Caco-2 (cell line): ENCODE results near the gene ZC3HAV1L. TPM values are rescaled to one million over a fixed set of nuclear protein-coding genes. Genes with fewer than 3 reads are reported as not detected.
"Not testable (repeated sequence)": the region's sequence is repeated elsewhere in the genome, so short reads cannot be mapped to it uniquely, and the experiment has no call there.

Source experiments
- BruUV-seq: library from RNA; stranded (reverse); fragments of 400-500 nt; replicated peaks from 2 replicates; lab custom pipeline; 2021; lab: Mats Ljungman, UMichigan
- CTCF ChIA-PET: fragments of 300-600 bp; sonication (Branson Sonifier 250); formaldehyde crosslinking; loops from one replicate; lab custom pipeline; 2022; ENCODE audit warnings: antibody characterized with exemption; lab: Charles Lee
- POLR2A ChIA-PET: fragments of 300-600 bp; sonication (Branson Sonifier 250); formaldehyde crosslinking; loops from one replicate; lab custom pipeline; 2022; ENCODE audit warnings: antibody characterized with exemption; lab: Charles Lee
- DNase-seq, 2 experiments: peaks; one replicate each; pipeline versions ENCODE4 v3.0.0 to v3.0.0-alpha.2; 2020 to 2022
- H3K27me3 ChIP-seq: replicated peaks from 2 replicates; pipeline ENCODE4 v1.6.0; 2011; ENCODE audit warnings: low read length; ENCODE audit not compliant: control insufficient read depth, insufficient read depth
- H3K36me3 ChIP-seq: 2 replicates; pipeline ENCODE4 v1.5.1; 2011; ENCODE audit warnings: low read length; ENCODE audit not compliant: control insufficient read depth, insufficient read depth
- H3K4me1 ChIP-seq: fragments of 250-450 bp; sonication (Bioruptor Pico); 2 replicates; pipeline ENCODE4 v1.5.1; 2020; ENCODE audit warnings: mild to moderate bottlenecking
- H3K4me3 ChIP-seq: 2 replicates; pipeline ENCODE4 v1.5.1; 2011; ENCODE audit warnings: low read depth, mild to moderate bottlenecking, control low read depth, low read length
- H3K9me3 ChIP-seq: fragments of 250-450 bp; sonication (Bioruptor Pico); 2 replicates; pipeline ENCODE4 v1.5.1; 2020; ENCODE audit warnings: mild to moderate bottlenecking, moderate library complexity
- H3K27ac Mint-ChIP-seq: one replicate; pipeline ENCODE4 v1.8.0; 2022; ENCODE audit warnings: mixed read lengths; ENCODE audit not compliant: unreplicated experiment
- H3K27me3 Mint-ChIP-seq: one replicate; pipeline ENCODE4 v1.8.0; 2022; ENCODE audit warnings: mixed read lengths; ENCODE audit not compliant: insufficient read depth, unreplicated experiment
- H3K36me3 Mint-ChIP-seq: one replicate; pipeline ENCODE4 v1.8.0; 2022; ENCODE audit warnings: mild to moderate bottlenecking, mixed read lengths; ENCODE audit not compliant: insufficient read depth, unreplicated experiment
- H3K4me1 Mint-ChIP-seq: one replicate; pipeline ENCODE4 v1.8.0; 2022; ENCODE audit warnings: low read depth, mixed read lengths; ENCODE audit not compliant: unreplicated experiment
- H3K4me3 Mint-ChIP-seq: one replicate; pipeline ENCODE4 v1.8.0; 2022; ENCODE audit warnings: mild to moderate bottlenecking, moderate library complexity, mixed read lengths; ENCODE audit not compliant: unreplicated experiment
- H3K9me3 Mint-ChIP-seq: one replicate; pipeline ENCODE4 v1.8.0; 2022; ENCODE audit warnings: mixed read lengths; ENCODE audit not compliant: unreplicated experiment
- intact Hi-C: fragments of 100-400 bp; cut with micrococcal nuclease; formaldehyde crosslinking; loops from one replicate; pipeline ENCODE4 v1.10.0; 2022; ENCODE audit not compliant: unreplicated experiment
- total RNA-seq: library from RNA; stranded (reverse); gene quantifications from 2 replicates; pipeline ENCODE4 v1.2.3, GENCODE V29; 2022
- TF ChIP-seq, protein P1 (sequence below), 2 experiments: fragments of 200-600 bp in 1 of 2; IDR thresholded peaks; 1 replicate in 1 of 2; 2 replicates in 1 of 2; pipeline versions ENCODE4 v1.5.1 to v1.8.0; 2011 to 2022; ENCODE audit warnings: antibody characterized with exemption in 1 of 2, control low read depth in 1 of 2, inconsistent platforms in 1 of 2, low read depth in 1 of 2, low read length in 1 of 2, mild to moderate bottlenecking in 1 of 2, moderate library complexity in 1 of 2; ENCODE audit not compliant: insufficient read depth in 1 of 2, severe bottlenecking in 1 of 2, unreplicated experiment in 1 of 2

The ZC3HAV1L gene
- total RNA-seq, 1 experiment from 2014 or later = 24.6 TPM

GRCh38 chr7:139058943-139059342, 23.1 kb upstream of the ZC3HAV1L start:
- Histone ChIP-seq H3K4me3 (no peak overlapping the region), H3K27me3 (no peaks in the 10 kb centered on the region), H3K36me3 (no peaks in the 10 kb centered on the region), H3K4me1 (no peaks in the 10 kb centered on the region), H3K9me3 (no peaks in the 10 kb centered on the region)
- no peaks in the 10 kb centered on the region for H3K27me3 Mint-ChIP-seq
- intact Hi-C loops = no loop called here
- no peaks in the 10 kb centered on the region for H3K9me3 Mint-ChIP-seq
- ChIA-PET CTCF (interaction anchor here (1.7 kb wide), 1 partner anchor 16 kb away, joined by 6 read pairs; no protein-coding TSS in a partner anchor), POLR2A (no interaction called here)
- H3K4me3 Mint-ChIP-seq = no peak overlapping the region
- H3K27ac Mint-ChIP-seq = no peak overlapping the region
- BruUV-seq = no TSS peak
- H3K4me1 Mint-ChIP-seq = no peaks in the 10 kb centered on the region
- peaks cover 36% of the 10 kb centered on the region for H3K36me3 Mint-ChIP-seq
- TF ChIP-seq, protein P1, sequence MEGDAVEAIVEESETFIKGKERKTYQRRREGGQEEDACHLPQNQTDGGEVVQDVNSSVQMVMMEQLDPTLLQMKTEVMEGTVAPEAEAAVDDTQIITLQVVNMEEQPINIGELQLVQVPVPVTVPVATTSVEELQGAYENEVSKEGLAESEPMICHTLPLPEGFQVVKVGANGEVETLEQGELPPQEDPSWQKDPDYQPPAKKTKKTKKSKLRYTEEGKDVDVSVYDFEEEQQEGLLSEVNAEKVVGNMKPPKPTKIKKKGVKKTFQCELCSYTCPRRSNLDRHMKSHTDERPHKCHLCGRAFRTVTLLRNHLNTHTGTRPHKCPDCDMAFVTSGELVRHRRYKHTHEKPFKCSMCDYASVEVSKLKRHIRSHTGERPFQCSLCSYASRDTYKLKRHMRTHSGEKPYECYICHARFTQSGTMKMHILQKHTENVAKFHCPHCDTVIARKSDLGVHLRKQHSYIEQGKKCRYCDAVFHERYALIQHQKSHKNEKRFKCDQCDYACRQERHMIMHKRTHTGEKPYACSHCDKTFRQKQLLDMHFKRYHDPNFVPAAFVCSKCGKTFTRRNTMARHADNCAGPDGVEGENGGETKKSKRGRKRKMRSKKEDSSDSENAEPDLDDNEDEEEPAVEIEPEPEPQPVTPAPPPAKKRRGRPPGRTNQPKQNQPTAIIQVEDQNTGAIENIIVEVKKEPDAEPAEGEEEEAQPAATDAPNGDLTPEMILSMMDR (IDR thresholded peaks at IDR 0.05; ENCODE audit: insufficient read depth in 1 of 2, low read depth in 1 of 2, low read length in 1 of 2, severe bottlenecking in 1 of 2, unreplicated experiment in 1 of 2) = no peak
- DNase-seq = no peak

DNA sequence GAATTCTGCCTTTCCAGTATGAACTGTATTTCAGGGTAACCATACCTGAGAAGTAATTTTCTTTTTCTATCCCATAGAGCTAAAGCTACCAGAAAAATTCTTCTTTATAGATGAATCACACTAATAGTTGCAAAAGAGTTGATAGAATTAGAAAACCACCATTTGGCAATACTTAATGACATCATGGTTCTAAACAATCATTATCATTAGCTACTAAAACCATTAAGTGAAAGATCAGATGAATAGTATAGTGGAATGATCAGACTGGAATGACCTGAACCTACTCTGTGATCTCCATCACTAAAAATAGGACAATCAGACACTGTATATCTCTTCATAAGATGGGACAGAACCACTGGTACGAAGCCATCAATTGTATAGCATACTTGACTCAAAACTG, 19.8 kb upstream of the ZC3HAV1L start:
- H3K27me3 ChIP-seq = no peaks in the 10 kb centered on the region
- H3K36me3 Mint-ChIP-seq = peaks cover 37% of the 10 kb centered on the region
- BruUV-seq = no TSS peak
- no peak for DNase-seq
- no peaks in the 10 kb centered on the region for H3K27me3 Mint-ChIP-seq
- H3K27ac Mint-ChIP-seq = no peak overlapping the region
- H3K36me3 ChIP-seq = no peaks in the 10 kb centered on the region
- H3K4me1 Mint-ChIP-seq = no peaks in the 10 kb centered on the region
- no peaks in the 10 kb centered on the region for H3K9me3 ChIP-seq
- ChIA-PET POLR2A (no interaction called here), CTCF (no interaction called here)
- H3K4me3 Mint-ChIP-seq = no peak overlapping the region
- no peaks in the 10 kb centered on the region for H3K9me3 Mint-ChIP-seq
- H3K4me3 ChIP-seq = no peak overlapping the region
- H3K4me1 ChIP-seq = no peaks in the 10 kb centered on the region
- intact Hi-C loops = no loop called here
- TF ChIP-seq, protein P1 (IDR thresholded peaks at IDR 0.05; ENCODE audit: insufficient read depth in 1 of 2, low read depth in 1 of 2, low read length in 1 of 2, severe bottlenecking in 1 of 2, unreplicated experiment in 1 of 2) = no peak

DNA sequence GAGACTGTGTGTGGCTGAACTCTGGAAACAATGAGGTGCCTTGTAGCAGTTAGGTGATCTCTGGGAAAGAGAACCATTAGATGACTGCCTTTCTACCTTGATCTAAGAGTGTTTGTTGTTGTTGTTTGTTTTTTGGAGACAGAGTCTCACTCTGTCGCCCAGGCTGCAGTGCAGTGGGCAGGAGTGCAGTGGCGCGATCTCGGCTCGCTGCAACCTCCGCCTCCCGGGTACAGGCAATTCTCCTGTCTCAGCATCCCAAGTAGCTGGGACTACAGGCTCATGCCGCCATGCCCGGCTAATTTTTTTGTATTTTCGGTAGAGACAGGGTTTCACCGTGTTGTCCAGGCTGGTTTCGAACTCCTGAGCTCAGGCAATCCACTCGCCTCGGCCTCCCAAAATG, 18.8 kb upstream of the ZC3HAV1L start:
- POLR2A ChIA-PET, DNase-seq, H3K9me3 ChIP-seq, H3K4me1 Mint-ChIP-seq, H3K27me3 Mint-ChIP-seq, H3K9me3 Mint-ChIP-seq, H3K36me3 ChIP-seq, intact Hi-C loops, H3K4me3 ChIP-seq, H3K27ac Mint-ChIP-seq, CTCF ChIA-PET, H3K4me1 ChIP-seq, H3K27me3 ChIP-seq, H3K4me3 Mint-ChIP-seq, BruUV-seq: not testable (repeated sequence)
- peaks cover 44% of the 10 kb centered on the region for H3K36me3 Mint-ChIP-seq

DNA sequence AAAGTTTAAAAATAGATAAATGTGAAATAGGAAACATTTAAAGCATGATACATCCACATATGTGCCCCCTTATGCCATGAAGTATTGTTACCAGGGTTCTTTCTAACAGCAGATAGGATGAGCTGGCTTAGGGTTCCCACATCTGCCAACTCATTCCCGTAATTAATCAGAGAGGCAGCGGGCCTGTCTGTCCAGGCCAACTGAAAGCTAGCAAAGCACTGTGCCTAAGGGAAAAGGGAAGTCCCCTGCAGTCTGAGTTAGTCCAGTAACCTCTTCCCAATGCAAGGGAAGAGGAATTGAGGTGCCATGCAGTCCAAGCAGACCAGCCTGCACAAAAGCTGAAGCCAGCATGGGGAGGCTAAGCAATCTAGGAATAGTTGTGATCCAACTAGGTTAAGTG, 18.3 kb upstream of the ZC3HAV1L start:
- TF ChIP-seq, protein P1 (IDR thresholded peaks at IDR 0.05; ENCODE audit: insufficient read depth in 1 of 2, low read depth in 1 of 2, low read length in 1 of 2, severe bottlenecking in 1 of 2, unreplicated experiment in 1 of 2) = no peak
- Mint-ChIP-seq H3K27me3 (no peaks in the 10 kb centered on the region), H3K4me3 (no peak overlapping the region), H3K27ac (no peak overlapping the region), H3K36me3 (peaks cover 49% of the 10 kb centered on the region), H3K9me3 (no peaks in the 10 kb centered on the region), H3K4me1 (no peaks in the 10 kb centered on the region)
- no TSS peak for BruUV-seq
- ChIA-PET CTCF (interaction anchor here (0.7 kb wide), 1 partner anchor 526 kb away, joined by 5 read pairs; no protein-coding TSS in a partner anchor), POLR2A (no interaction called here)
- intact Hi-C loops = no loop called here
- DNase-seq = no peak
- no peaks in the 10 kb centered on the region for H3K27me3 ChIP-seq
- H3K4me3 ChIP-seq = no peak overlapping the region
- H3K4me1 ChIP-seq = no peaks in the 10 kb centered on the region
- no peaks in the 10 kb centered on the region for H3K9me3 ChIP-seq
- no peaks in the 10 kb centered on the region for H3K36me3 ChIP-seq
